ENCODE measurements around the gene RIGI. TPM values are rescaled to one million over a fixed set of nuclear protein-coding genes. Genes with fewer than 3 reads are reported as not detected.

The RIGI gene
- total RNA-seq, 1 donor, result 12.7 TPM

DNA sequence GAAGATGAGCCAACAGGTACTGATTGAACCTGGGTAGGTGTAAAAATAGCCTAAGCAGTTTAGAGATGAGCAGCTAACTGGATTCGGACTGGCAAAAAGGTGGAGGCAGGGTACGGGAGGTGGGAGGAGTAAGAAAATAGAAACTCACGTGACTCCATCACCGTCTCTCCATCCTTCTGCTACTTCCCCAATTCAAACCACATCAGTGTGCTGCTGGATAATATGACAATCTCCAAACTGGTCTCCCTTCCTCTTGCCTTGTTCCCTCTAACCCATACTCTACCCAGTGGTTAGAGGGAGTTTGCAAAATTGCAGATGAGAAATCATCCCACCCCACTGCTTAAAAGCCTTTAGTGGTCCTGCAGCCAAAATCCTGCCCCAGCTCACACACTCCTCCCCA is 42.7 kb downstream of the RIGI start:
- Histone ChIP-seq H3K4me3 (ENCODE audit: insufficient read depth, low read length) (no peak overlapping the region), H3K9me3 (ENCODE audit: low read depth, low read length) (no peaks in the 10 kb centered on the region), H4K20me1 (ENCODE audit: insufficient read depth, low read length) (no peaks in the 10 kb centered on the region), H3K27ac (ENCODE audit: low read depth, low read length) (no peak overlapping the region), H3K4me2 (ENCODE audit: insufficient read depth, low read length) (no peak overlapping the region), H3K27me3 (ENCODE audit: insufficient read depth, low read length) (no peaks in the 10 kb centered on the region), H2AFZ (ENCODE audit: low read length) (no peak overlapping the region), H3K36me3 (ENCODE audit: insufficient read depth, low read length) (peaks cover 19% of the 10 kb centered on the region), H3K4me1 (ENCODE audit: insufficient read depth, low read length) (peaks cover 4% of the 10 kb centered on the region), H3K79me2 (ENCODE audit: insufficient read depth, low read length) (no peaks in the 10 kb centered on the region)
- no peak for DNase-seq (ENCODE audit: insufficient read length, low spot score, missing footprints)
- TF ChIP-seq, protein P1, sequence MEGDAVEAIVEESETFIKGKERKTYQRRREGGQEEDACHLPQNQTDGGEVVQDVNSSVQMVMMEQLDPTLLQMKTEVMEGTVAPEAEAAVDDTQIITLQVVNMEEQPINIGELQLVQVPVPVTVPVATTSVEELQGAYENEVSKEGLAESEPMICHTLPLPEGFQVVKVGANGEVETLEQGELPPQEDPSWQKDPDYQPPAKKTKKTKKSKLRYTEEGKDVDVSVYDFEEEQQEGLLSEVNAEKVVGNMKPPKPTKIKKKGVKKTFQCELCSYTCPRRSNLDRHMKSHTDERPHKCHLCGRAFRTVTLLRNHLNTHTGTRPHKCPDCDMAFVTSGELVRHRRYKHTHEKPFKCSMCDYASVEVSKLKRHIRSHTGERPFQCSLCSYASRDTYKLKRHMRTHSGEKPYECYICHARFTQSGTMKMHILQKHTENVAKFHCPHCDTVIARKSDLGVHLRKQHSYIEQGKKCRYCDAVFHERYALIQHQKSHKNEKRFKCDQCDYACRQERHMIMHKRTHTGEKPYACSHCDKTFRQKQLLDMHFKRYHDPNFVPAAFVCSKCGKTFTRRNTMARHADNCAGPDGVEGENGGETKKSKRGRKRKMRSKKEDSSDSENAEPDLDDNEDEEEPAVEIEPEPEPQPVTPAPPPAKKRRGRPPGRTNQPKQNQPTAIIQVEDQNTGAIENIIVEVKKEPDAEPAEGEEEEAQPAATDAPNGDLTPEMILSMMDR (IDR thresholded peaks at IDR 0.05; ENCODE audit: extremely low read depth, low read depth, low read length), result no peak

Other genes starting within 250 kb of the RIGI start
- 104 and 105 TPM in 2 replicates for gene ACO1, start 141.6 kb downstream of the RIGI start, total RNA-seq
- gene SMIM27, start 26.1 kb upstream of the RIGI start, total RNA-seq, result 1.8 and 2.9 TPM in 2 replicates
- 32.1 and 33.7 TPM in 2 replicates for gene TOPORS, start 26.4 kb upstream of the RIGI start, total RNA-seq
- gene NDUFB6, start 47.0 kb upstream of the RIGI start, total RNA-seq, result 24.2 and 37.1 TPM in 2 replicates
- gene TAF1L, start 109.5 kb upstream of the RIGI start, total RNA-seq, result not detected in 2 replicates